ENCODE results near the gene SFT2D2.
"Not testable (repeated sequence)": the region's sequence is repeated elsewhere in the genome, so short reads cannot be mapped to it uniquely, and the experiment has no call there.

Gene SFT2D2

DNA sequence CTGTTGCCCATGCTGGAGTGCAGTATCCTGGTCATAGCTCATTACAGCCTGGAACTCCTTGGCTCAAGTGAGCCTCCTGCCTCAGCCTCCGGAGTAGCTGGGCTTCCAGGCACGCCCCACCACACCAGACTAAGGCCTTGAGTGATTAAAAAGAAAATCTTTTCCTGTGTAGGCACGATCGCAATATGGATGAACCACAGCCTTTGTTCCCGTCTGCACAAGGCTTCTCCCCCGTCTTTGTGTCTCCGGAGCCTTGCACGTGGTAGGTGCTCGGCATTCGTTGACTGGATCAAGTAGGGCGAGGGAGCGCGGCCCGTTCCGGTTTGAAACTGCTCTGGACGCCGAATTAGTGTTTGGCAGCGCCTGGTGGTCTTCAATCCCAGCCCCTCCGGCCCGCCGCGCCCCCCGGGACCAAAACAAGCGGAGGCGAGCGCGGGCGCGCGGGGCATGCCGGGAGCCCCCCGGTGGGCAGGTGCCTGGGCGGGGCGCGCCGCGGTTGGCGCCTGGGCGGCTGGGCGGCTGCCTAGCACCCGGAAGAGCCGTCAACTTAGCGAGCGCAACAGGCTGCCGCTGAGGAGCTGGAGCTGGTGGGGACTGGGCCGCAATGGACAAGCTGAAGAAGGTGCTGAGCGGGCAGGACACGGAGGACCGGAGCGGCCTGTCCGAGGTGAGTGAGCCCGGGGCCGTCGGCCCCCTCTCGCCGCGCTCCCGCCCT, at the start of gene SFT2D2:
Gene SFT2D2, plus strand, starts transcription at position 529 of the 715 bp plus-strand sequence. Its CDS starts 76 bp downstream, at position 605.
- DNase-seq, result peak; percentile 88 to 98

DNA sequence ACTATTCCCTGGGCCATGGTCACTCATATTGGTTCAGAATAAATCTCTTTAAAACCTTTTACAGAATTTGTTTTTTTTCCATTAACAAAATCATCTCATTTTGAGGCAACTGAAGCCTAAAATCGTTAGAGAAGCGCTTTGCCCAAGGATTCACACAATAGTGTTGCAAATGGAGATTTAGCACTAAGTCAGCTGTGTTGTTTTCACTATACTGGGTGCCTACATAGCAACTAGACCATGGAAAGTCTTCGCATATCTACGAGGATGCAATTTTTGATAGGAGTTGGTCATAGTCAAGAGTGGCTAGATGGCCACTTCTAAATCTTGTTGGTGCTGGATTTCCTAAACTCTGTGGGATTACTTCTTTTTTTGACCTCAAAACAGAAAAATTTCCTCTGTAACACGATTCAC, 47.6 kb upstream of the SFT2D2 start:
- DNase-seq, result no peak

DNA sequence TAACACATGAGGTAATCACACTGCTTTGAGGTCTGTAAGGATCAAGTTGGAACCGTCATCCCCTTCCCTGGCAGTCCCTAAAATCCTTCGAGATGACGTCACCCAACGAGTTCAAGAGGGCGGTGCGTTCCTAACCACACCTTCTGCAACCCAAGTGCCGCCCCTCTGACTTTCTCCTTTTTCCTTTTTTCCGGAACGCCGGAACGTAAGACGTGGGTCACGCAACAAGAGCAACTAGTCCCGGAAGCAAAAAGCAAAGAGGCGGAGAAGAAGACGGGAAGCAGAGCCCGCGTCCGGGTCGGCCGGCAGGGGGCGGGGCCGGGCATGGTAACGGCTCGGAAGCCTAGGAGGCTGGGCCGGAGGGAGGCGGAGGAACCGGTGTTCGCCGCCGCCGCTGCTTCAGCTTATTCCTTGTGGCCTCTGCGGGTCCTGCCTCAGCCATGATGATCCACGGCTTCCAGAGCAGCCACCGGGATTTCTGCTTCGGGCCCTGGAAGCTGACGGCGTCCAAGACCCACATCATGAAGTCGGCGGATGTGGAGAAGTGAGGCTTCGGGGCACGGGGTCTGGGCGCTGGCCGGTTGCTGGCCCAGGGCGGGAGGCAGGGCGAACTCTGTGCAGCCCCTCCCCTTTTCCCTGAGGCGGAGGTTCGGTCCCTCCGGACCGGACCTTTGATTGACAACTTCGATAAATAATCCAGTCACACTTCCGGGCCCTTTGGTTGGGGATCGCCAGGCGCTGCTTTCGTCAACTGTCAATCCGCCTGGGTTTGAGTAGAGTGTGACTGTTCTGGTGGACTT, 47.0 kb upstream of the SFT2D2 start, which contains the start of gene TIPRL:
Gene TIPRL, plus strand, starts transcription at position 325 of the 800 bp plus-strand sequence. Its CDS starts 116 bp downstream, at position 441.
- peak; percentile 99 to 100 for DNase-seq

- DNase-seq, result peak; percentile 53 to 69
Observed at GRCh38 chr1:168179438-168180147, 46.2 kb upstream of the SFT2D2 start.

DNA sequence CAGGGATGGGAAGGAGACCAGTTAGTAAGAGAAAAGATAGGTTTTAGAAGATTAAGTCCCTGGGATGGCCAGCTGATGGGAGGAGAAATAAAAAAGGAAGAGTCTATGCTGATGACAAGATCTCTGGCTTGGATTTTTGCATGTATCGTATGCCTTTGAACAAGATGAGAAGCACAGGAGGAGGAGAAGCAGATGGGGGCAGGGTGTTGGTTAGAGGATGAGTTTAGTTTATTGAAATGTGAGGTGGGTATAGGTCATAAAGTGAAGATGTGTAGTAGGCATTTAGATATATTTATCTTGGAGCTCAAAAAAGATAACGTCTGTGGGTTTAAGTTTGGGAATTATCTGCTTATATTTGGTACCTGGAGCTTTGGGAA, 45.7 kb upstream of the SFT2D2 start:
- DNase-seq, result no peak

GRCh38 chr1:168181063-168181720, 44.6 kb upstream of the SFT2D2 start:
- not testable (repeated sequence) for DNase-seq

DNA sequence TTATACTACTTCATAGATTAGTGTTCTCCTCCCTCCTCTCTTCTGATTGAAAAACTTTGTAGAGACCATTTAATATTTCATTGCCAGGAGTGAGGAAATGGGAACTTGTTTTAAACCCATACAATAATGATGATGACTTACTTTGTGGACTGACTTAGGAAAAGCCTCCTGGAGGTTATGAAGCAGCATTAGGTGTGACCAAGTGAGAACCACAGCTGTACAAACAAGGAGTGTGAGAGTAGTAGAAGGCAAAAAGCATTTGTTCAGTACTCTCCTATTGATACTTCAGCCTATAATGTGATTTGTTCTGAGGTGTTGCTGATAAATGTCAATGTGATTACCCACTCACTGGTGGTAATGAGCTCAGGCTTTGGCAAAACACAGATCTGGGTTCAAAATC, 38.6 kb upstream of the SFT2D2 start:
- no peak for DNase-seq

DNA sequence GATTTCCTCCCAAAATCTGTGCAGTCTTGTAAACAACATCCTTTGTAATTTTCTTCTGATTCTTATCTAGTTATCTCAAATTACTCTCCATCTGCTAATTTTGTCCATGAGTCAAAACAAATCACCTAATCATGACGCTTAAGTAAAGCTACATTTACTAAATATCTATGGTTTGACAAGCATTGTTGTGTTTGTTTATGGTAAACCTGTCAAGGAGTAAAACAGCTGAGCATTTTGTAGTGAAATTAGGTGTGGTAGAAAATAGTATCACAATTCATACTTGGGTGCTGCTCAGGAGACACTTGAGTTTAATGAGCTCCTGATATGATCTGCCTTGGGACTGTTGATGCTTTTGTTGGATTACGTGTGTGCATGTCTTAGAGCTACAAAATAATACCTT, 35.4 kb upstream of the SFT2D2 start:
- DNase-seq, result no peak

DNA sequence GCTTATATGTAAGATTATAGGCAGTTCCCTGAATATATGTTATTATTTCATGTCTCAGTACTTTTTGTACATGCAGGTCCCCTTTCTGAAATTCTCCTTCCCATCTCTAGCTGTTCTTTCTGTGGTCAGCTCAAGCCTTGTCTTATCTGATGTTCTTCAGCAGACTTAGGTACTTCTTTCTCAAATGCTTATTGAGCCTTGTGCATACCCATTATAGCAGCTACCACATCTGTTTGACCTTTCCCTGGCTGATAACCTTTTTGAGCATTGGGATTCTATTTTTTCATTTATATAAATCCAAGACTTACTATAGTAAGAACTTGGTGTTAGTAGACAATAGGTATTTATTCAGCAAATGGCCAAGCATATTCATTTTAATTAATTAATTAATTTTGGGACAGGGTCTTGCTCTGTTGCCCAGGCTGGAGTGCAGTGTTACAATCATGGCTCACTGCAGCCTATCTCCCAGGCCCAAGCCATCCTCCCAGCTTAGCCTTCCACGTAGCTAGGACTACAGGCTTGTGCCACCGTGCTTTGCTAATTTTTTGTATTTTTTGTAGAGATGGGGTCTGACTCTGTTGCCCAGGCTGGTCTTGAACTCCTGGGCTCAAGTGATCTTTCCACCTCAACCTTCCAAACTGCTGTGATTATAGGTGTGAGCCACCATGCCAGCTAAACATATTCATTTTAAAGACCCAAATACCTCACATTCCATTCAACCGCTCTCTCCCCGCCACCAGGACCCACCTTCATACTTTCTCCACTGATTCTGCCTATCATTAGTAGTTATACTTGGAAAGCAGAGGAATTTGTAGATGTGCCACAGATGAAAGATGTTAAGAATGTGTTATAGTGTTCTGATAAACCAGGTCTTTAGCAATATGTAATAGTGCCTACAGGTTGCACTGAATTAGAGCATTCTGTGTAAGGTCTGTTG, 30.3 kb upstream of the SFT2D2 start:
- no peak for DNase-seq

- DNase-seq, result no peak
Observed at GRCh38 chr1:168199056-168199455, 26.7 kb upstream of the SFT2D2 start.

GRCh38 chr1:168202941-168203654, 22.7 kb upstream of the SFT2D2 start:
- no peak for DNase-seq

GRCh38 chr1:168206111-168206510, 19.7 kb upstream of the SFT2D2 start:
- DNase-seq, result no peak

DNA sequence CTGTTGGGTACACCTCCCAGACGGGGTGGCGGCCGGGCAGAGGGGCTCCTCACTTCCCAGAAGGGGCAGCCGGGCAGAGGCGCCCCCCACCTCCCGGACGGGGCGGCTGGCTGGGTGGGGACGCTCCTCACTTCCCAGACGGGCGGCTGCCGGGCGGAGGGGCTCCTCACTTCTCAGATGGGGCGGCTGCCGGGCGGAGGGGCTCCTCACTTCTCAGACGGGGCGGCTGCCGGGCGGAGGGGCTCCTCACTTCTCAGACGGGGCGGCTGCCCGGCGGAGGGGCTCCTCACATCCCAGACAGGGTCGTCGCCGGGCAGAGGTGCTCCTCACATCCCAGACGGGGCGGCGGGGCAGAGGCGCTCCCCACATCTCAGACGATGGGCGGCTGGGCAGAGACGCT, 18.1 kb upstream of the SFT2D2 start:
- DNase-seq, result not testable (repeated sequence)

- DNase-seq, result no peak
Observed at GRCh38 chr1:168210312-168210711, 15.5 kb upstream of the SFT2D2 start.

DNA sequence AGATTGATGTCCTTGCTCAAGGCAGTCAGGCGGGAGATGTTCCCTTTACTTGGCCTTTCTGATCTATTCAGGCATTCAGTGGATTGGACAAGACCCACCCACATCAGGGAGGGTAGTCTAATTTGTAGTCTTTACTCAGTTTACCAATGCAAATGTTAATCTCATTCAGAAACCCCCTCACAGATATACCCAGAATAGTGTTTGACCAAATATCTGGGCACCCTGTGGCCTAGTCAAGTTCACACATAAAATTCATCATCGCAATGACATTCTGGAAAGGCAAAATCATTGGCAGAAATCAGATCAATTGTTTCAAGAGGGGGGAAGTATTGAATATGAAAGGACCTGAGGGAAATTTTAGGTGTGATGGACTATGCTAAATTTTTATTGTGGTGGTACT, 12.5 kb upstream of the SFT2D2 start:
- no peak for DNase-seq

GRCh38 chr1:168216171-168216570, 9.6 kb upstream of the SFT2D2 start:
- no peak for DNase-seq

DNA sequence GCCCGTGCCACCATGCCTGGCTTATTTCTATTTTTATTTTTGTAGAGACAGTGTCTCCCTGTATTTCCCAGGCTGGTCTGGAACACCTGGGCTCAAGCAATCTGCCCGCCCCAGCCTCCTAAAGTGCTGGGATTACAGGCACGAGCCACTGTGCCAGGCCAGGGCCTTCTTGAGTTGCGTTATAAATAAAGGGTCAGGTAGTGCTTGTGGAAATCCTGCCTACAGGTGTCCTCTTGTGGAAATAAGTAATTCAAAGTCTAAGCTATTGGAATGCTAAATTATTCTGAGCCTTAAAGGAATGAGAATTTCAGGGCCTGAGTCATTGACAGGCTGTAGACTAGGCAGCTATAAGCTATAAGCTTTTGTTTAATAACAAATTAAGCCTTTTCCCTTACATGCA, 8.1 kb upstream of the SFT2D2 start:
- no peak for DNase-seq

DNA sequence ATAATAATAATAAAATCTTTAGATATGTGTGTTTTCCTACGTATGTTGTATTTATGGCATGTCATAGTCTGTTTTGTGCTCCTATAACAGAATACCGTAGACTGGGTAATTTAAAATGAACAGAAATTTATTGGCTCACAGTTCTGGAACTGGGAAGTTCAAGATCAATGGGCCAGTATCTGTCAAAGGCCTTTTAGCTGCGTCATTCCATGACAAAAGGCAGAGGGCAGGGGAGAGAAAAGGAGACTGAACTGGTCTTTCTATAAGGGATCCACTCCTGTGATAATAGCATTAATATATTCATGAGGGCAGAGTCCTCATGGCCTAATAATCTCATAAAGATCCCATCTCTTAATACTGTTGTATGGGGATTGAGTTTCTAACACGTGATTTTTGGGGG, 7.1 kb upstream of the SFT2D2 start:
- DNase-seq, result no peak

GRCh38 chr1:168220470-168220871, 5.3 kb upstream of the SFT2D2 start:
- DNase-seq, result no peak

DNA sequence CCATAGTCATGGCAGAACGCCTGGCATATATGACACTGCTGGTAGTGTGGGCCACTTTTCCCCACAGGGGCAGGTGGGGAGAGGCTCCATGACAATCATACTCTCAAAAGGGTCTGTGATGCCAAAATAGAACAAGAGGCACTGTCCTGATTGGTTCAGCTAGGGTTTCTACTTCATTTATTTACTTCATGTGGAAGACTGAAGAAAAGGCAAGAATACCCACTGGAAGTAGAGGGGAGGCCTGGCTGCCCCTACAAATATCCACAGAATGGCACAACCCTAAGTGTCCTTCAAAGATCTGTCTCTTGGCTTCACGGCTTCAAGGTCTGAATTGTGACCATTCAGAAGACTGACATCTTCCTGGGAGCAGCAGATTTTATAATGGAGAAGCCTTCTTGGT, 4.5 kb upstream of the SFT2D2 start:
- DNase-seq, result no peak

DNA sequence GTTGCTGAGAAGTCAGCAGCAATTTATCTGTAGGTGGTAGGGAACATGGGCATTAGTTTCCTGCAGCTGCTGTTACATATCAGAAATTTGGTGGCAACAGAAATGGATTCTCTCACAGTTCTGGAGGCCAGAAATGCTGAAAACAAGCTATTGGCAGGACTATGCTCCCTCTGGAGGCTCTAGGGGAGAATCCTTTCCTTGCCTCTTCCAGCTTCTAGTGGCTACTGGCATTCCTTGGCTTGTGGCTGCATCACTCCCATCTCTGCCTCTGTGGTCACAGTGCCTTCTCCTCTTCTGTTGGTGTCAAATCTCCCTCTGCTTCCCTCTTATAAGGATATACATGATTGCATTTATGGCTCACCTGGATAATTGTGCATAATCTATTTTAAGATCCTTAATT, 2.5 kb upstream of the SFT2D2 start:
- no peak for DNase-seq
